Measurements from ENCODE around the gene CDC42EP4.

CDC42EP4 gene

GRCh38 chr17:73248532-73248931, 63.3 kb downstream of the CDC42EP4 start:
- ATAC-seq (replicated peaks) (no peak), DNase-seq (no peak)
- Mint-ChIP-seq H3K9me3 (no peaks in the 10 kb centered on the region), H3K36me3 (ENCODE audit: insufficient read depth) (peaks cover 28% of the 10 kb centered on the region), H3K4me3 (no peak overlapping the region), H3K4me1 (ENCODE audit: low read depth in 2 of 2) (no peaks in the 10 kb centered on the region), H3K27me3 (no peaks in the 10 kb centered on the region), H3K27ac (no peak overlapping the region)

- DNase-seq (no peak), ATAC-seq (replicated peaks) (no peak)
- H3K4me3 Mint-ChIP-seq = no peak overlapping the region
- peaks cover 32% of the 10 kb centered on the region for H3K36me3 Mint-ChIP-seq (ENCODE audit: insufficient read depth)
- no peaks in the 10 kb centered on the region for H3K9me3 Mint-ChIP-seq
- peak overlapping the region in 1 of 2 donors; percentile 8 for H3K27ac Mint-ChIP-seq
- no peaks in the 10 kb centered on the region for H3K4me1 Mint-ChIP-seq (ENCODE audit: low read depth in 2 of 2)
- H3K27me3 Mint-ChIP-seq = no peaks in the 10 kb centered on the region
These were observed 64.1 kb downstream of the CDC42EP4 start for GRCh38 chr17:73247726-73248125.

- Mint-ChIP-seq H3K36me3 (ENCODE audit: insufficient read depth) (peaks cover 24% of the 10 kb centered on the region), H3K4me3 (no peak overlapping the region), H3K27ac (no peak overlapping the region), H3K4me1 (ENCODE audit: low read depth in 2 of 2) (peaks cover 12 to 17% of the 10 kb centered on the region in 2 donors), H3K9me3 (no peaks in the 10 kb centered on the region), H3K27me3 (no peaks in the 10 kb centered on the region)
- no peak for ATAC-seq (replicated peaks)
- no peak for DNase-seq
These were observed 71.2 kb downstream of the CDC42EP4 start for GRCh38 chr17:73240561-73240960.

- H3K4me3 Mint-ChIP-seq = peak overlapping the region; percentile 7 to 40
- DNase-seq = no peak
- H3K36me3 Mint-ChIP-seq (ENCODE audit: insufficient read depth) = peaks cover 9% of the 10 kb centered on the region
- peaks cover 25 to 27% of the 10 kb centered on the region in 2 donors for H3K4me1 Mint-ChIP-seq (ENCODE audit: low read depth in 2 of 2)
- H3K27me3 Mint-ChIP-seq = no peaks in the 10 kb centered on the region
- peak; percentile 44 for ATAC-seq (replicated peaks)
- H3K9me3 Mint-ChIP-seq = no peaks in the 10 kb centered on the region
- H3K27ac Mint-ChIP-seq = peak overlapping the region; percentile 9 to 63
These were observed 74.1 kb downstream of the CDC42EP4 start for GRCh38 chr17:73237714-73238113.

- Mint-ChIP-seq H3K4me1 (ENCODE audit: low read depth in 2 of 2) (peaks cover 39 to 42% of the 10 kb centered on the region in 2 donors), H3K27ac (no peak overlapping the region), H3K9me3 (no peaks in the 10 kb centered on the region), H3K27me3 (no peaks in the 10 kb centered on the region), H3K4me3 (no peak overlapping the region), H3K36me3 (ENCODE audit: insufficient read depth) (peaks cover 25% of the 10 kb centered on the region)
- ATAC-seq (replicated peaks) = no peak
- no peak for DNase-seq
These were observed 77.1 kb downstream of the CDC42EP4 start for GRCh38 chr17:73234736-73235135.

All from effector memory CD8-positive, alpha-beta T cell (primary cell).